H1 (cell line): ENCODE data around the gene SEC63. TPM values are rescaled to one million over a fixed set of nuclear protein-coding genes. Genes with fewer than 3 reads are reported as not detected.

Experiments used
- CBX5 ChIP-seq: fragments of 300-800, 300-1000 bp; sonication (generic); IDR thresholded peaks from 2 replicates; pipeline ENCODE4 v1.7.1; 2016; ENCODE audit warnings: antibody characterized with exemption, low read length, low read depth
- CHD7 ChIP-seq: fragments of 300-600 bp; sonication (generic); IDR thresholded peaks from 2 replicates; pipeline ENCODE4 v1.7.1; 2012; ENCODE audit warnings: low read length, moderate library complexity, mild to moderate bottlenecking, inconsistent platforms; ENCODE audit not compliant: insufficient replicate concordance
- RAD21 ChIP-seq, 2 experiments: IDR thresholded peaks in 1 of 2; conservative IDR thresholded peaks in 1 of 2; 2 replicates each; pipeline ENCODE4 v1.6.1; 2011; ENCODE audit warnings: low read depth in 2 of 2, low read length in 2 of 2, improper control_type of control experiment in 1 of 2, inconsistent platforms in 1 of 2, mild to moderate bottlenecking in 1 of 2, moderate library complexity in 1 of 2
- RNF2 ChIP-seq: fragments of 200-900, 300-1000 bp; sonication (generic); IDR thresholded peaks from 2 replicates; pipeline ENCODE4 v1.7.1; 2016; ENCODE audit warnings: borderline replicate concordance, low read depth, mild to moderate bottlenecking, antibody characterized with exemption, low read length; ENCODE audit not compliant: poor library complexity, severe bottlenecking; ENCODE audit errors: missing control alignments
- SP1 ChIP-seq: IDR thresholded peaks from 2 replicates; pipeline ENCODE4 v1.6.1; 2011; ENCODE audit warnings: low read depth, low read length
- polyA plus RNA-seq, 7 experiments: library from polyadenylated mRNA; depleted of rRNA in 3 of 7; stranded (reverse) in 5 of 7; unstranded in 2 of 7; fragments of >200 nt in 5 of 7; fragments of 200-250 nt in 2 of 7; gene quantifications; 1 replicate in 5 of 7; 2 replicates in 1 of 7; 4 replicates in 1 of 7; pipeline versions ENCODE4 v1.2.1 to v1.2.3, GENCODE V29; 2011 to 2013; ENCODE audit warnings: missing spikeins in 2 of 7, mixed read lengths in 2 of 7
- total RNA-seq: library from RNA; stranded (reverse); fragmentation: NEBNext Ultra II Directional; extraction: Animal tissue kit (Norgen Biotek cat#: 25700); gene quantifications from 2 replicates; pipeline ENCODE4 v1.2.1, GENCODE V29; 2021

The SEC63 gene
- total and polyA plus RNA-seq, 2 of the 8 experiments (the other 6 are each of a cell fraction or from before 2014, with no cell fraction given): 17.3 to 121 TPM

- no peak for TF ChIP-seq CHD7
- no peak for TF ChIP-seq SP1
- TF ChIP-seq CBX5: no peak
- no peak for TF ChIP-seq RNF2
- TF ChIP-seq RAD21 (IDR thresholded peaks at IDR 0.05 in 1 of 2, conservative IDR thresholded peaks at IDR 0.05 in 1 of 2; ENCODE audit: low read depth in 2 of 2, low read length in 2 of 2): no peak
Measured at GRCh38 chr6:107931894-107932293, 26.1 kb downstream of the SEC63 start (continued).
